PC-9 (cell line): Measurements from ENCODE around the gene METTL26.

Source experiments
- CTCF ChIP-seq: fragments of 200-600 bp; sonication (generic); conservative IDR thresholded peaks from 2 replicates; pipeline ENCODE4 v1.6.1; 2017; ENCODE audit warnings: mixed run types, antibody characterized with exemption, mild to moderate bottlenecking, moderate library complexity
- EZH2 ChIP-seq: fragments of 200-600 bp; sonication (generic); IDR thresholded peaks from 2 replicates; pipeline ENCODE4 v1.8.0; 2017; ENCODE audit warnings: antibody characterized with exemption, low read depth

GRCh38 chr16:585351-585750 is 50.8 kb downstream of the METTL26 start:
- TF ChIP-seq CTCF: 0 out of 2 replicates have a peak, but pooled peaks have one; percentile 24
- no peak for TF ChIP-seq EZH2
